ENCODE results near the gene BICDL2. TPM values are rescaled to one million over a fixed set of nuclear protein-coding genes. Genes with fewer than 3 reads are reported as not detected.
"Not testable (repeated sequence)": the region's sequence is repeated elsewhere in the genome, so short reads cannot be mapped to it uniquely, and the experiment has no call there.

The BICDL2 gene
- total RNA-seq (not detected), polyA plus RNA-seq (not detected)
- long read RNA-seq, donor 1 = 0 reads
- long read RNA-seq, donor 2 = 0 reads
- long read RNA-seq, donor 3, partial matches to known transcripts = 0 of 4 reads
- long read RNA-seq, donor 3, other reads (novel, unspliced or antisense) = 4 of 4 reads
- long read RNA-seq, donor 4 = 0 reads

- ATAC-seq (no peak), DNase-seq (no peak)
- H3K9me3 ChIP-seq (ENCODE audit: control insufficient read depth, low read length) = no peaks in the 10 kb centered on the region
- no peaks in the 10 kb centered on the region for H3K27me3 ChIP-seq (ENCODE audit: control insufficient read depth, insufficient read depth)
- no peak within 1 kb of the TSS for H3K27ac ChIP-seq (ENCODE audit: low read length)
- WGBS = 6% methylated on average over 44 of the region's 44 CpGs
- H3K4me3 ChIP-seq (ENCODE audit: low read length) = no peak within 1 kb of the TSS
- H3K4me1 ChIP-seq (ENCODE audit: control insufficient read depth, insufficient read depth, low read length) = no peaks in the 10 kb centered on the region
- intact Hi-C loops (cut with DNase I) = no loop called here
These were observed at the start of gene BICDL2 for GRCh38 chr16:3036726-3037315. Gene BICDL2, minus strand, starts transcription at chr16:3036944. Its CDS starts 1,448 bp downstream, at chr16:3035496.

DNA sequence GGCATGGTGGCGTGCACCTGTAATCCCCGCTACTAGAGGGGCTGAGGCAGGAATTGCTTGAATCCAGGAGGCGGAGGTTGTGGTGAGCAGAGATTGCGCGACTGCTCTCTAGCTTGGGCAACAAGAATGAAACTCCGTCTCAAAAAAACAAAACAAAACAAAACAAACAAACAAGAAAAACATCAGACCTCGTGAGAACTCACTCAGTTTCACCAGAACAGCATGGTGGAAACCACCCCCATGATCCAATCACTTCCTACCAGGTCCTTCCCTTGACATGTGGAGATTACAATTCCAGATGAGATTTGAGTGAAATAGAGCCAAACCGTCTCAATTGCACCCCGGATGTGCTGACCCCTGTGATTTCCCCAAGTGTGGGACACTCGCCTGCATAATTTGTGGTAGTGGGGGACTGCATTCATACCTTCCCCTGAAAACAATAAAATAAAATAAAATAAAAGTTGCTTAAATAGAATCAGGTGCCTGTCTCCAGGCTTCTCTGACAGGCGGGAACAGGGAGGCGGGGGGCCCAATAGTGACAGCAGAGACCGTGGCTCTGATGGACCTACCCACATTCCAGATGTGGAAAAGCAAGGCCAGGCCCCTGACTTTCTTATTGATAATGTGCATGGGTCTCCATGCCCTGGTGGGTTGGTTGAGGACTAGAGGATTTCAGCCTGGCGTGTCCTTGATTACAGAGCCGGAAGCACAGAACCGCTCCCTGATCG is 49.3 kb upstream of the BICDL2 start:
- H3K4me1 ChIP-seq (ENCODE audit: control insufficient read depth, insufficient read depth, low read length) = peaks cover 4% of the 10 kb centered on the region
- peak overlapping the region; percentile 73 for H3K27ac ChIP-seq (ENCODE audit: low read length)
- no peaks in the 10 kb centered on the region for H3K27me3 ChIP-seq (ENCODE audit: control insufficient read depth, insufficient read depth)
- ATAC-seq (peak in 1 of 2 donors; percentile 3), DNase-seq (peak in 1 of 3 donors; percentile 14)
- H3K4me3 ChIP-seq (ENCODE audit: low read length) = peak overlapping the region; percentile 29
- 69% methylated on average over 17 of the region's 17 CpGs for WGBS
- no peaks in the 10 kb centered on the region for H3K9me3 ChIP-seq (ENCODE audit: control insufficient read depth, low read length)
- intact Hi-C loops (cut with DNase I) = no loop called here

GRCh38 chr16:3084969-3085670 is 48.4 kb upstream of the BICDL2 start:
- ATAC-seq = no peak
- Histone ChIP-seq H3K9me3 (ENCODE audit: control insufficient read depth, low read length) (no peaks in the 10 kb centered on the region), H3K4me1 (ENCODE audit: control insufficient read depth, insufficient read depth, low read length) (peaks cover 4% of the 10 kb centered on the region), H3K4me3 (ENCODE audit: low read length) (no peak overlapping the region), H3K27ac (ENCODE audit: low read length) (no peak overlapping the region), H3K27me3 (ENCODE audit: control insufficient read depth, insufficient read depth) (no peaks in the 10 kb centered on the region)
- intact Hi-C loops (cut with DNase I) = no loop called here
- WGBS = 72% methylated on average over 7 of the region's 7 CpGs
- no peak for DNase-seq

DNA sequence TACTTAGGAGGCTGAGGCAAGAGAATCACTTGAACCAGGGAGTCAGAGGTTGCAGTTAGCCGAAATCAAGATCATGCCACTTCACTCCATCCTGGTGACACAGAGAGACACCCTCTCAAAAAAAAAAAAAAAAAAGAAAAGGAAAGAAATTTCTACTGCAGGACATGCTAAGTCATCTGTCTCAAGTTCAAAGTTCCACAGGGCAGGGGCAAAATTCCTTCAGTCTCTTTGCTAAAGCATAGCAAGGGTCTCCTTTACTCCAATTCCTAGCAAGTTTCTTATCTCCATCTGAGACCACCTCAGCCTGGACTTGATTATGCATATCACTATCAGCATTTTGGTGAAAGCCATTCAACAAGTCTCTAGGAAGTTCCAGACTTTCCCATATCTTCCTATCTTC is 47.7 kb upstream of the BICDL2 start:
- H3K4me1 ChIP-seq (ENCODE audit: control insufficient read depth, insufficient read depth, low read length) = peaks cover 4% of the 10 kb centered on the region

GRCh38 chr16:3083408-3083807 is 46.7 kb upstream of the BICDL2 start:
- ATAC-seq; H3K9me3 ChIP-seq (ENCODE audit: control insufficient read depth, low read length); DNase-seq; H3K27me3 ChIP-seq (ENCODE audit: control insufficient read depth, insufficient read depth); H3K4me1 ChIP-seq (ENCODE audit: control insufficient read depth, insufficient read depth, low read length); H3K4me3 ChIP-seq (ENCODE audit: low read length); intact Hi-C loops (cut with DNase I); H3K27ac ChIP-seq (ENCODE audit: low read length): not testable (repeated sequence)
- 95% methylated on average over 8 of the region's 8 CpGs for WGBS

More for the DNA sequence above, 47.7 kb upstream of the BICDL2 start:
- no peaks in the 10 kb centered on the region for H3K27me3 ChIP-seq (ENCODE audit: control insufficient read depth, insufficient read depth)
- no peak for ATAC-seq
- no peak overlapping the region for H3K4me3 ChIP-seq (ENCODE audit: low read length)
- DNase-seq = no peak
- no peaks in the 10 kb centered on the region for H3K9me3 ChIP-seq (ENCODE audit: control insufficient read depth, low read length)
- WGBS = 94% methylated on average over 1 of the region's 1 CpG
- intact Hi-C loops (cut with DNase I) = no loop called here
- no peak overlapping the region for H3K27ac ChIP-seq (ENCODE audit: low read length)

DNA sequence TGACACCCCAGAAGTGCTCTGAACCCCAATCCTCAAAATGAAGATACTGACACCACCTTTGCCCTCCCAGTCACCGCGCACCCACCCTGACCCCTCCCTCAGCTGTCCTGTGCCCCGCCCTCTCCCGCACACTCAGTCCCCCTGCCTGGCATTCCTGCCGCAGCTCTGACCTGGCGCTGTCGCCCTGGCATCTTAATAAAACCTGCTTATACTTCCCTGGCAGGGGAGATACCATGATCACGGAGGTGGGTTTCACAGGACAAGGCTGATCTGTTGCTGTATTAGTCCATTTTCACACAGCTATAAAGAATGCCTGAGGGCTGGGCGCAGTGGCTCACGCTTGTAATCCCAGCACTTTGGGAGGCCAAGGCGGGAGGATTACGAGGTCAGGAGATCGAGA is 45.2 kb upstream of the BICDL2 start:
- 94% methylated on average over 13 of the region's 13 CpGs for WGBS
- H3K9me3 ChIP-seq (ENCODE audit: control insufficient read depth, low read length); H3K4me3 ChIP-seq (ENCODE audit: low read length); intact Hi-C loops (cut with DNase I); ATAC-seq; H3K4me1 ChIP-seq (ENCODE audit: control insufficient read depth, insufficient read depth, low read length); H3K27ac ChIP-seq (ENCODE audit: low read length); H3K27me3 ChIP-seq (ENCODE audit: control insufficient read depth, insufficient read depth); DNase-seq: not testable (repeated sequence)

DNA sequence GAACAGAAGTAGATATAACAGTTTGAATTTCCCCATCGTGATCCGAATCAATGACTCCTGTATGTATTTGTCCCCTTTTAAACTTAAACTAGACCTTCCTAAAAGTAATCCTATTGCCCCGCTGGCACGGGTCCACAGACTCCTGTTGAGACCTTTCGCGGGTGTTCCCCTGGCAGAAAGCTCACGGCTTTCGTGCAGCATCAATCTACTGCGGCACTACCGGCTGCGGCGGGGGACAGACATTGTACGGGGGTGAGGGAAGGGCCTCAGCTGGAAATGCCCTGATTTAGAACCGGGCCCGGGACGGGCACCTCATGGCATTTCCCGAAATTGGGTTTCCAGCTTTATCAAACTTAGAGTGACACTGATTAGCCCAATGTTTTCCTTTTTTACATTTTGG is 43.3 kb upstream of the BICDL2 start:
- 84% methylated on average over 17 of the region's 17 CpGs for WGBS
- no peak overlapping the region for H3K4me3 ChIP-seq (ENCODE audit: low read length)
- H3K4me1 ChIP-seq (ENCODE audit: control insufficient read depth, insufficient read depth, low read length) = no peaks in the 10 kb centered on the region
- H3K9me3 ChIP-seq (ENCODE audit: control insufficient read depth, low read length) = no peaks in the 10 kb centered on the region
- no peak overlapping the region for H3K27ac ChIP-seq (ENCODE audit: low read length)
- no peak for ATAC-seq
- intact Hi-C loops (cut with DNase I) = no loop called here
- DNase-seq = peak in 2 of 3 donors; percentile 28 to 48
- no peaks in the 10 kb centered on the region for H3K27me3 ChIP-seq (ENCODE audit: control insufficient read depth, insufficient read depth)

- DNase-seq (no peak), ATAC-seq (no peak)
- intact Hi-C loops (cut with DNase I) = no loop called here
- Histone ChIP-seq H3K27me3 (ENCODE audit: control insufficient read depth, insufficient read depth) (no peaks in the 10 kb centered on the region), H3K4me1 (ENCODE audit: control insufficient read depth, insufficient read depth, low read length) (no peaks in the 10 kb centered on the region), H3K4me3 (ENCODE audit: low read length) (no peak overlapping the region), H3K9me3 (ENCODE audit: control insufficient read depth, low read length) (no peaks in the 10 kb centered on the region), H3K27ac (ENCODE audit: low read length) (no peak overlapping the region)
- WGBS = 68% methylated on average over 6 of the region's 6 CpGs
These were observed 39.8 kb upstream of the BICDL2 start for GRCh38 chr16:3076577-3076976.

DNA sequence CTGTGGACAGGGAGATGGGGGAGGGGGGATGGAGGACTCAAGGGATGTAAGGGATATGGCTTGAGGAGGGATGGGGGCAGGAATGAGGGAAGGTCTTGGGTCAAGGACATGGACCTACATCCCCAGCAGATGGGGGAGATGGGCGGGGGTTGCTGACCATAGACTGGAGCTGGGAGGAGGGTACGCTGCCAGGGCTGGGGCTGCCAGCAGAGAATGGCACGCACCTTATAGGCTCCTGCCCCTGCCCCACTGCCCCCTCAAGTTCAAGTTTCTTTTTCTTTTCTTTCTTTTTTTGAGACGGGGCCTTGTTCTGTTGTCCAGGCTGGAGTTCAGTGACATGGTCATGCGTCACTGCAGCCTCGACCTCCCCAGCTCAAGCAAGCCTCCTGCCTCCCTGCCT is 39.2 kb upstream of the BICDL2 start:
- H3K27ac ChIP-seq (ENCODE audit: low read length); H3K4me1 ChIP-seq (ENCODE audit: control insufficient read depth, insufficient read depth, low read length); H3K9me3 ChIP-seq (ENCODE audit: control insufficient read depth, low read length); intact Hi-C loops (cut with DNase I); H3K27me3 ChIP-seq (ENCODE audit: control insufficient read depth, insufficient read depth); H3K4me3 ChIP-seq (ENCODE audit: low read length): not testable (repeated sequence)
- ATAC-seq (peak in 1 of 2 donors; percentile 44), DNase-seq (peak in 1 of 3 donors; percentile 45)
- 84% methylated on average over 6 of the region's 6 CpGs for WGBS

DNA sequence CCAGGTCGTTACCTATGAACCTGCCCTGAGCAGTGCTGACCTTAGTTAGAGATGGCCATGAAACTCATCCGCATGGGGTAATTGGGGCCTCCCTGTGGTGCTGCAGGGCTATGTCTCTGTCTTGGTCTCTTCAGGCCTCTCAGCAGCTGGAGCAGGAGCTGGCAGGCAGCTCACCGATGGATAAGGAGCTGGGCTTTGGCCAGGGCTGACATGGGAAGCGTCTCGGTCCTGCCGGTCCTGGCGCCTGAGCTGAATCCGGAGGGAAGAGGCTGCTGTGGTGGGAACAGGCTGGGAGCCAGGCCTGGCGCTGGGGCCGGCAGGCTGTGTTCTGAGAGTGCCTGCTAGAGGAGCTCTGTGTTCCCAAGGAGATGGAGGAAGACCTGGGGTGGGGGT is 38.8 kb upstream of the BICDL2 start:
- DNase-seq (peak; percentile 67 to 92 (median 88)), ATAC-seq (peak; percentile 78 to 84)
- Histone ChIP-seq H3K4me3 (ENCODE audit: low read length) (no peak overlapping the region), H3K27ac (ENCODE audit: low read length) (no peak overlapping the region), H3K9me3 (ENCODE audit: control insufficient read depth, low read length) (no peaks in the 10 kb centered on the region), H3K27me3 (ENCODE audit: control insufficient read depth, insufficient read depth) (no peaks in the 10 kb centered on the region), H3K4me1 (ENCODE audit: control insufficient read depth, insufficient read depth, low read length) (no peaks in the 10 kb centered on the region)
- intact Hi-C loops (cut with DNase I) = no loop called here
- WGBS = 30% methylated on average over 10 of the region's 10 CpGs

Measured in right cardiac atrium (tissue), 5 donors.